ENCODE measurements around the gene TMEM80.

GRCh38 chr11:653837-654236, 41.8 kb upstream of the TMEM80 start:
- TF ChIP-seq CTCF (IDR thresholded peaks at IDR 0.05), result no peak
- no peak for TF ChIP-seq POLR2A (IDR thresholded peaks at IDR 0.05)
- no peak for TF ChIP-seq POLR2AphosphoS5 (IDR thresholded peaks at IDR 0.05)
